Measurements from ENCODE around the gene BCORL1. TPM values are rescaled to one million over a fixed set of nuclear protein-coding genes. Genes with fewer than 3 reads are reported as not detected.

Gene BCORL1
- total and polyA plus RNA-seq, 2 of the 8 experiments (the other 6 are each of a cell fraction or from before 2014, with no cell fraction given) = 1.4 to 6.2 TPM

GRCh38 chrX:130058652-130059051, 76.2 kb downstream of the BCORL1 start:
- Histone ChIP-seq H2AK5ac (ENCODE audit: low read depth, low read length) (no peak overlapping the region), H3K4ac (replicated peaks; ENCODE audit: insufficient read length, low read depth, low read length) (no peak overlapping the region), H3K14ac (ENCODE audit: insufficient read length) (no peak overlapping the region), H3K4me3 (ENCODE audit: extremely low read depth in 1 of 4, insufficient read depth in 2 of 4, low read depth in 3 of 4, low read length in 4 of 4) (no peak overlapping the region), H2AFZ (ENCODE audit: low read length) (no peak overlapping the region), H2BK5ac (ENCODE audit: low read depth, low read length) (no peak overlapping the region), H4K91ac (replicated peaks; ENCODE audit: insufficient read length, low read length) (no peak overlapping the region), H2BK12ac (ENCODE audit: low read depth, low read length) (no peak overlapping the region), H4K5ac (ENCODE audit: insufficient read length, low read depth, low read length) (no peak overlapping the region), H3K23me2 (ENCODE audit: low read depth, low read length) (no peaks in the 10 kb centered on the region; the same call in 1 of the 2 replicates), H3K79me1 (ENCODE audit: low read depth, low read length) (no peaks in the 10 kb centered on the region), H3K4me1 (replicated peaks in 1 of 4; ENCODE audit: control insufficient read depth in 3 of 4, insufficient read depth in 4 of 4, low read length in 3 of 4) (peaks cover 0 to 14% (median 4%) of the 10 kb centered on the region in 4 experiments; a peak in 6 of 7 replicates), H3K27ac (ENCODE audit: low read depth, low read length) (no peak overlapping the region), H3K9me3 (ENCODE audit: insufficient read depth in 2 of 2, low read depth in 1 of 2, low read length in 1 of 2) (no peaks in the 10 kb centered on the region), H4K8ac (ENCODE audit: extremely low read depth, insufficient read depth, low read length) (no peak overlapping the region), H3K23ac (ENCODE audit: insufficient read length) (no peak overlapping the region), H3K56ac (replicated peaks; ENCODE audit: insufficient read length, low read depth, low read length) (no peak overlapping the region), H3K18ac (ENCODE audit: extremely low read depth, low read length) (no peak overlapping the region), H3K4me2 (ENCODE audit: insufficient read depth in 1 of 2, low read depth in 2 of 2, low read length in 2 of 2) (no peak overlapping the region; a peak in 1 of 4 replicates), H2BK20ac (ENCODE audit: low read length) (no peak overlapping the region), H3K9ac (replicated peaks in 1 of 4; ENCODE audit: extremely low read depth in 1 of 4, low read depth in 3 of 4, low read length in 3 of 4) (no peak overlapping the region), H4K20me1 (replicated peaks in 1 of 2; ENCODE audit: control insufficient read depth in 1 of 2, insufficient read depth in 2 of 2, low read length in 2 of 2) (no peaks in the 10 kb centered on the region), H2BK120ac (replicated peaks; ENCODE audit: low read depth, low read length) (no peak overlapping the region), H3K79me2 (ENCODE audit: control insufficient read depth in 1 of 2, insufficient read depth in 2 of 2, low read length in 2 of 2) (no peaks in the 10 kb centered on the region), H2BK15ac (ENCODE audit: low read length) (no peak overlapping the region), H3K27me3 (replicated peaks in 1 of 4; ENCODE audit: control insufficient read depth in 3 of 4, extremely low read depth in 1 of 4, insufficient read depth in 3 of 4, low read length in 3 of 4) (peaks cover 4 to 28% (median 21%) of the 10 kb centered on the region in 4 experiments), H3K36me3 (ENCODE audit: control insufficient read depth in 2 of 4, insufficient read depth in 4 of 4, low read length in 3 of 4) (no peaks in the 10 kb centered on the region; a peak in 1 of 8 replicates)
- DNase-seq (ENCODE audit: low read depth in 1 of 2, low spot score in 2 of 2) (no peak), FAIRE-seq (no peak)
- ChIA-PET POLR2A (ENCODE audit: partially characterized antibody) (no interaction called here), CTCF (ENCODE audit: partially characterized antibody) (interaction anchor here (0.5 to 3.6 kb wide), 6 partner anchors 30 to 453 kb away, joined by 3 to 23 read pairs (median 3); no protein-coding TSS in a partner anchor)
- WGBS, 2 experiments (ENCODE audit: extremely low coverage in 1 of 2, insufficient coverage in 1 of 2, insufficient read length in 1 of 2, insufficient replicate concordance in 2 of 2, low coverage in 1 of 2, low lambda C conversion rate in 2 of 2, missing lambda C conversion rate in 1 of 2) = 87% methylated on average over 6 of the region's 7 CpGs; no CpG with 5 or more reads in 1 of the 2 experiments
- TF ChIP-seq SP2 (IDR thresholded peaks at IDR 0.05; ENCODE audit: low read length) = no peak
- TF ChIP-seq BCL11A (IDR thresholded peaks at IDR 0.05; ENCODE audit: low read depth in 2 of 2, low read length in 2 of 2) = no peak
- no peak for TF ChIP-seq POU5F1 (IDR thresholded peaks at IDR 0.05; ENCODE audit: low read depth, low read length)
- no peak for TF ChIP-seq CREB1 (IDR thresholded peaks at IDR 0.05)
- TF ChIP-seq SUZ12 (IDR thresholded peaks at IDR 0.05; ENCODE audit: low read length) = no peak
- no peak for TF ChIP-seq SP4 (IDR thresholded peaks at IDR 0.05; ENCODE audit: low read length)
- TF ChIP-seq SAP30 (IDR thresholded peaks at IDR 0.05; ENCODE audit: insufficient read depth, insufficient replicate concordance, low read length) = no peak
- TF ChIP-seq CHD2 (IDR thresholded peaks at IDR 0.05; ENCODE audit: low read length) = no peak
- no peak for TF ChIP-seq TAF1 (IDR thresholded peaks at IDR 0.05; ENCODE audit: low read depth, low read length)
- TF ChIP-seq ATF2 (IDR thresholded peaks at IDR 0.05; ENCODE audit: low read length) = no peak
- no peak for TF ChIP-seq CBX5 (IDR thresholded peaks at IDR 0.05; ENCODE audit: low read depth, low read length)
